Kidney (tissue), 14 donors: ENCODE data around the gene FYCO1. TPM values are rescaled to one million over a fixed set of nuclear protein-coding genes. Genes with fewer than 3 reads are reported as not detected.

Experiments
- DNase-seq, 5 donors: peaks; one replicate each; pipeline ENCODE4 v3.0.0-alpha.2; 2013 to 2020
- FAIRE-seq: peaks from 2 replicates; lab custom pipeline; 2012; peaks lifted over from hg19 to GRCh38; lab: Jason Lieb, UNC
- H3K27ac ChIP-seq, 2 donors: one replicate each; pipeline ENCODE4 v1.7.0; 2013; ENCODE audit warnings: low read depth in 2 of 2, low read length in 2 of 2, inconsistent platforms in 1 of 2
- H3K27me3 ChIP-seq: one replicate; pipeline ENCODE4 v1.7.1; 2013; ENCODE audit warnings: low read length, inconsistent platforms; ENCODE audit not compliant: control insufficient read depth, insufficient read depth
- H3K36me3 ChIP-seq, 3 donors: one replicate each; pipeline versions ENCODE4 v1.7.0 to v1.7.1; 2013; ENCODE audit warnings: low read length in 3 of 3, control low read depth in 1 of 3, inconsistent platforms in 1 of 3; ENCODE audit not compliant: insufficient read depth in 3 of 3, control insufficient read depth in 2 of 3
- H3K4me1 ChIP-seq, 3 donors: one replicate each; pipeline versions ENCODE4 v1.7.0 to v1.7.1; 2013; ENCODE audit warnings: low read length in 3 of 3, inconsistent platforms in 1 of 3, low read depth in 1 of 3; ENCODE audit not compliant: control insufficient read depth in 2 of 3, insufficient read depth in 2 of 3
- H3K4me3 ChIP-seq, 3 donors: one replicate each; pipeline versions ENCODE4 v1.7.0 to v1.8.1; 2013; ENCODE audit warnings: low read length in 3 of 3, control low read depth in 1 of 3, inconsistent platforms in 1 of 3
- H3K9ac ChIP-seq, 3 donors: one replicate each; pipeline versions ENCODE4 v1.7.0 to v1.7.1; 2013; ENCODE audit warnings: low read length in 3 of 3, control low read depth in 1 of 3, inconsistent platforms in 1 of 3
- H3K9me3 ChIP-seq, 3 donors: one replicate each; pipeline versions ENCODE4 v1.7.0 to v1.7.1; 2013; ENCODE audit warnings: low read length in 3 of 3, control low read depth in 1 of 3, inconsistent platforms in 1 of 3; ENCODE audit not compliant: control insufficient read depth in 2 of 3, insufficient read depth in 1 of 3
- CTCF ChIP-seq: IDR thresholded peaks from 3 replicates; pipeline ENCODE4 v1.5.1; 2012; ENCODE audit warnings: mild to moderate bottlenecking, moderate library complexity, borderline replicate concordance; ENCODE audit not compliant: insufficient read depth; ENCODE audit errors: extremely low read depth
- intact Hi-C: fragments of 100-400 bp; cut with DNase I; formaldehyde crosslinking; loops from one replicate; pipeline ENCODE4 v1.11.1; 2022
- polyA plus RNA-seq: library from polyadenylated mRNA; stranded (reverse); fragments of 350-450 nt; fragmentation: Illumina TruSeq; extraction: RNeasy Lipid Tissue Mini Kit (QIAGEN cat#74804); gene quantifications from one replicate; pipeline ENCODE4 v1.2.3, GENCODE V29; 2014; ENCODE audit warnings: low read depth, low replicate concordance; ENCODE audit not compliant: insufficient read depth
- total RNA-seq: library from RNA; stranded (reverse); fragmentation: NEBNext Ultra II Directional; extraction: Animal tissue kit (Norgen Biotek cat#: 25700); gene quantifications from one replicate; pipeline ENCODE4 v1.2.1, GENCODE V29; 2021
- donor health status: control.
- donor health status: control.
- donor health status: control.
- donor health status: control.
- donor health status: control.
- donor health status: DM: yes; HTN: yes; CAD: no.
- donor health status: Normal renal cell carcinoma (clear cell type).

FYCO1 gene
- total and polyA plus RNA-seq, 2 donors from 2014 or later: 11.1 to 39.1 TPM

- no peak overlapping the region for H3K4me3 ChIP-seq
Measured at GRCh38 chr3:45992133-45992729, 3.4 kb downstream of the FYCO1 start.

DNA sequence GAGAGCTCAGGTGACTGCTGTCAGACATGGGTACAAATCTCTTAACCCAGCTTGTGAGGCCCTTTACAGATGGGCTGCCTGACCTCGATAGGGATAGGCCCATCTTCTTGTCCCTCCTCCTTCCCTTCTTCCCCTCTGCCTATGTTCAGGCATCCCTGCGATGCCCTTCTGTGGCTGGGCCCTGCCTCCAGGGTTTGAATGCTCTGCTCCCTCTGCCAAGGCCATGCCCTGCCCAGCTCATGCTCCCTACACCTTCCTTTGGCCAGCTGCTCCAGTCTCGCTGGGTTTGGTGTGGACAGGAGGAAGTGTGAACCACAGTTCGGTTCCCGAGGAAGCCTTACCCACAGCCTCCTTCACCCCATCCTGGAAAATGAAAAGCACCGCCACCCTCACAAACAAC lies 4.3 kb downstream of the FYCO1 start:
- DNase-seq (peak in 1 of 5 donors; percentile 59), FAIRE-seq (no peak)
- no peaks in the 10 kb centered on the region for H3K9me3 ChIP-seq
- H3K4me3 ChIP-seq: no peak overlapping the region
- intact Hi-C loops: no loop called here
- TF ChIP-seq CTCF: no peak
- peaks cover 0 to 25% (median 21%) of the 10 kb centered on the region in 3 donors for H3K4me1 ChIP-seq
- no peaks in the 10 kb centered on the region for H3K27me3 ChIP-seq
- H3K36me3 ChIP-seq: no peaks in the 10 kb centered on the region
- H3K9ac ChIP-seq: no peak overlapping the region
- no peak overlapping the region for H3K27ac ChIP-seq

More at GRCh38 chr3:45992133-45992729, 3.4 kb downstream of the FYCO1 start:
- H3K27me3 ChIP-seq: no peaks in the 10 kb centered on the region
- peaks cover 0 to 22% (median 20%) of the 10 kb centered on the region in 3 donors for H3K4me1 ChIP-seq
- no peaks in the 10 kb centered on the region for H3K36me3 ChIP-seq
- DNase-seq (no peak), FAIRE-seq (no peak)
- H3K9ac ChIP-seq: no peak overlapping the region
- no peaks in the 10 kb centered on the region for H3K9me3 ChIP-seq
- intact Hi-C loops: no loop called here
- peak overlapping the region; percentile 23 to 61 for H3K27ac ChIP-seq
- TF ChIP-seq CTCF: no peak

DNA sequence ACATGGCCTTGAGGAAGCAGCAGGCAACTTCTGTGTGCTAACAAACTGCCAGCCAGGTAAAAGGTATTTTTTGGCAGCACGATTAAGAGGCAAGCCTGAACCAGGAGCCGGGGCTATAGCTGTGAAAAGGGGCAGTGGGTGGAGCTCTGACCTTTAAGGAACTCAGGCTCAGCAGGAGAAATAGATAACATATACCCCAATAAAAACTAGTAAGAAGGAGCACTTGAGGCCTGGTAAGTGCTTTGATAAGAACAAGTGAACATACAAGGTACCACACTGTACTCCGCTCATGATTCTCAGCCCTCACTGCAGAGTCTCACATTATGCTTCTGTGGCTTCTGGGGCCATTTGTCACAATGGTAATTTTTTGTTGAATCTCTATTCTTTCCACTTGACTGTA lies 5.4 kb downstream of the FYCO1 start:
- Histone ChIP-seq H3K9ac (no peak overlapping the region), H3K27ac (no peak overlapping the region), H3K4me3 (no peak overlapping the region), H3K36me3 (no peaks in the 10 kb centered on the region), H3K4me1 (peaks cover 0 to 22% (median 21%) of the 10 kb centered on the region in 3 donors), H3K27me3 (no peaks in the 10 kb centered on the region), H3K9me3 (no peaks in the 10 kb centered on the region)
- DNase-seq (no peak), FAIRE-seq (no peak)
- TF ChIP-seq CTCF: no peak
- intact Hi-C loops: no loop called here

- Histone ChIP-seq H3K27me3 (no peaks in the 10 kb centered on the region), H3K36me3 (peaks cover 0 to 12% (median 0%) of the 10 kb centered on the region in 3 donors), H3K4me1 (peaks cover 0 to 25% (median 21%) of the 10 kb centered on the region in 3 donors), H3K9me3 (no peaks in the 10 kb centered on the region), H3K9ac (no peak overlapping the region), H3K4me3 (no peak overlapping the region), H3K27ac (no peak overlapping the region)
- intact Hi-C loops: no loop called here
- no peak for TF ChIP-seq CTCF
- DNase-seq: no peak
- no peak for FAIRE-seq
Measured at GRCh38 chr3:45988804-45989203, 6.8 kb downstream of the FYCO1 start.
